Measurements from ENCODE around the gene EVI5L.

EVI5L gene

GRCh38 chr19:7861619-7862412, 31.8 kb downstream of the EVI5L start:
- DNase-seq = no peak

- DNase-seq = no peak
Measured at GRCh38 chr19:7862413-7862951, 32.5 kb downstream of the EVI5L start.

- DNase-seq = no peak
Measured at GRCh38 chr19:7863157-7863970, 33.3 kb downstream of the EVI5L start.

GRCh38 chr19:7863971-7864689, 34.1 kb downstream of the EVI5L start:
- DNase-seq = no peak

GRCh38 chr19:7864690-7865074, 34.7 kb downstream of the EVI5L start:
- DNase-seq = no peak

- DNase-seq = no peak
Measured at GRCh38 chr19:7865262-7865911, 35.4 kb downstream of the EVI5L start.

- DNase-seq = no peak
Measured at GRCh38 chr19:7866399-7867091, 36.5 kb downstream of the EVI5L start.

GRCh38 chr19:7867092-7867844, 37.2 kb downstream of the EVI5L start:
- DNase-seq = no peak

- no peak for DNase-seq
Measured at GRCh38 chr19:7868326-7868670, 38.3 kb downstream of the EVI5L start.

- no peak for DNase-seq
Measured at GRCh38 chr19:7868671-7869452, 38.8 kb downstream of the EVI5L start.

GRCh38 chr19:7869453-7869909, 39.5 kb downstream of the EVI5L start:
- no peak for DNase-seq

- no peak for DNase-seq
Measured at GRCh38 chr19:7869910-7870511, 40.0 kb downstream of the EVI5L start.

GRCh38 chr19:7870571-7871436, 40.8 kb downstream of the EVI5L start:
- no peak for DNase-seq

GRCh38 chr19:7871437-7872305, 41.7 kb downstream of the EVI5L start:
- DNase-seq = no peak

GRCh38 chr19:7872306-7873204, 42.5 kb downstream of the EVI5L start:
- DNase-seq = no peak

- no peak for DNase-seq
Measured at GRCh38 chr19:7873304-7874075, 43.5 kb downstream of the EVI5L start.
